ENCODE data around the gene CALR. TPM values are rescaled to one million over a fixed set of nuclear protein-coding genes. Genes with fewer than 3 reads are reported as not detected.
A peak's percentile ranks its signal among the peaks of the same experiment; 100 is the strongest.

CALR gene
- total and polyA plus RNA-seq, 10 donors: 150 to 828 (median 406) TPM

DNA sequence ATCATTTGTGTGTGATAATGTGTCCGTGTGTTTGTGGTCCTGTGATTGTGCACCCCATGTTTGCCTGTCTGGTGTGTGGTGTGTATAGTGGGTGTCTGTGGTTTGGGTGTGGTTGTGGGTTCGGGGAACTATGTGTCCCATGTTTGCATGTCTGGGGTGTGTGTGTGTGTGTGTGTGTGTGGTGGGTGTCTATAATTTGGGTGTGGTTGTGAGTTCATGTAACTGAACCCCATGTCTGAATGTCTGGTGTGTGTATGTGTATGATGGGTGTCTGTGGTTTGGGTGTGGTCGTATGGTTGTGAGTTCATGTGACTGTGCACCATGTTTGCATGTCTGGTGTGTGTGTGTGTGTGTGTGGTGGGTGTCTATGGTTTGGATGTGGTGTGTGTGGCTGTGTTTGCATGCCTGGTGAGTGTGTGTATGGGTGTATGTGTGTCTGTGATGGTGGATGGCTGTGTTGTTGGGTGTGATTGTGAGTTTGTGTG, 45.8 kb downstream of the CALR start:
- intact Hi-C loops (cut with DNase I; ENCODE audit: low total_unique reads): loop anchor here (10.0 kb wide), 1 partner anchor 51 kb away; no protein-coding TSS in a partner anchor
- no peak for TF ChIP-seq POLR2AphosphoS5 (IDR thresholded peaks at IDR 0.05)
- TF ChIP-seq, protein P1, sequence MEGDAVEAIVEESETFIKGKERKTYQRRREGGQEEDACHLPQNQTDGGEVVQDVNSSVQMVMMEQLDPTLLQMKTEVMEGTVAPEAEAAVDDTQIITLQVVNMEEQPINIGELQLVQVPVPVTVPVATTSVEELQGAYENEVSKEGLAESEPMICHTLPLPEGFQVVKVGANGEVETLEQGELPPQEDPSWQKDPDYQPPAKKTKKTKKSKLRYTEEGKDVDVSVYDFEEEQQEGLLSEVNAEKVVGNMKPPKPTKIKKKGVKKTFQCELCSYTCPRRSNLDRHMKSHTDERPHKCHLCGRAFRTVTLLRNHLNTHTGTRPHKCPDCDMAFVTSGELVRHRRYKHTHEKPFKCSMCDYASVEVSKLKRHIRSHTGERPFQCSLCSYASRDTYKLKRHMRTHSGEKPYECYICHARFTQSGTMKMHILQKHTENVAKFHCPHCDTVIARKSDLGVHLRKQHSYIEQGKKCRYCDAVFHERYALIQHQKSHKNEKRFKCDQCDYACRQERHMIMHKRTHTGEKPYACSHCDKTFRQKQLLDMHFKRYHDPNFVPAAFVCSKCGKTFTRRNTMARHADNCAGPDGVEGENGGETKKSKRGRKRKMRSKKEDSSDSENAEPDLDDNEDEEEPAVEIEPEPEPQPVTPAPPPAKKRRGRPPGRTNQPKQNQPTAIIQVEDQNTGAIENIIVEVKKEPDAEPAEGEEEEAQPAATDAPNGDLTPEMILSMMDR (IDR thresholded peaks at IDR 0.05 in 8 of 11, conservative IDR thresholded peaks at IDR 0.05 in 3 of 11): no peak
- TF ChIP-seq POLR2A (IDR thresholded peaks at IDR 0.05): no peak
- H3K4me1 ChIP-seq: peaks cover 0 to 34% (median 14%) of the 10 kb centered on the region in 6 donors
- H3K4me3 ChIP-seq: no peak overlapping the region
- no peak for DNase-seq
- peaks cover 0 to 47% (median 0%) of the 10 kb centered on the region in 7 donors for H3K27me3 ChIP-seq (replicated peaks in 1 of 7)
- no peaks in the 10 kb centered on the region for H3K36me3 ChIP-seq
- H3K9me3 ChIP-seq: no peaks in the 10 kb centered on the region
- no peak overlapping the region for H3K27ac ChIP-seq
- 68 to 81% (median 78%) methylated on average over 3 of the region's 3 CpGs for WGBS, 5 donors

DNA sequence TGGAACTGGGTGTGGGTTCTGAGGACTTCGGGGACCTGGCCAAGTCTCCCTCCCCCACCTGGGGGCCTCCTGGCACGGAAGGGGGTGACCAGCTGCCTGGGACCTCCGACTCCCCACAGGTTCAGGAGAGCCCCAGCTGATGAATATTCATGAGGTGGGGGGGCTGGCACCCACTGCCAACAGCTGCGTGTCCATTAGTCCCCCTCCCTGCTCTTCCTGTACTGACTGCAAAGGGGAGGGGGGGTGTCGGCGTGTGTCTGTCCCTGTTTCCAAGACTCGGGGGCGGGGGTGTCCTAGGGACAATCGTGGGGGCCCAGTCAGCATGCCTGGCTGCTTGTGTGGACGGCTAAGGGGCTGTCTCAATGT, 46.3 kb downstream of the CALR start:
- Histone ChIP-seq H3K27me3 (replicated peaks in 1 of 7) (peaks cover 0 to 47% (median 0%) of the 10 kb centered on the region in 7 donors), H3K9me3 (no peaks in the 10 kb centered on the region), H3K27ac (no peak overlapping the region), H3K4me1 (peaks cover 0 to 34% (median 14%) of the 10 kb centered on the region in 6 donors), H3K36me3 (no peaks in the 10 kb centered on the region), H3K4me3 (no peak overlapping the region)
- TF ChIP-seq, protein P1 (IDR thresholded peaks at IDR 0.05 in 8 of 11, conservative IDR thresholded peaks at IDR 0.05 in 3 of 11): no peak
- TF ChIP-seq POLR2A (IDR thresholded peaks at IDR 0.05) (no peak), POLR2AphosphoS5 (IDR thresholded peaks at IDR 0.05) (no peak)
- WGBS, 5 donors: 27 to 39% (median 35%) methylated on average over 7 to 10 of the region's 10 CpGs
- no peak for DNase-seq
- intact Hi-C loops (cut with DNase I; ENCODE audit: low total_unique reads): loop anchor here (10.0 kb wide), 1 partner anchor 50 kb away; no protein-coding TSS in a partner anchor

DNA sequence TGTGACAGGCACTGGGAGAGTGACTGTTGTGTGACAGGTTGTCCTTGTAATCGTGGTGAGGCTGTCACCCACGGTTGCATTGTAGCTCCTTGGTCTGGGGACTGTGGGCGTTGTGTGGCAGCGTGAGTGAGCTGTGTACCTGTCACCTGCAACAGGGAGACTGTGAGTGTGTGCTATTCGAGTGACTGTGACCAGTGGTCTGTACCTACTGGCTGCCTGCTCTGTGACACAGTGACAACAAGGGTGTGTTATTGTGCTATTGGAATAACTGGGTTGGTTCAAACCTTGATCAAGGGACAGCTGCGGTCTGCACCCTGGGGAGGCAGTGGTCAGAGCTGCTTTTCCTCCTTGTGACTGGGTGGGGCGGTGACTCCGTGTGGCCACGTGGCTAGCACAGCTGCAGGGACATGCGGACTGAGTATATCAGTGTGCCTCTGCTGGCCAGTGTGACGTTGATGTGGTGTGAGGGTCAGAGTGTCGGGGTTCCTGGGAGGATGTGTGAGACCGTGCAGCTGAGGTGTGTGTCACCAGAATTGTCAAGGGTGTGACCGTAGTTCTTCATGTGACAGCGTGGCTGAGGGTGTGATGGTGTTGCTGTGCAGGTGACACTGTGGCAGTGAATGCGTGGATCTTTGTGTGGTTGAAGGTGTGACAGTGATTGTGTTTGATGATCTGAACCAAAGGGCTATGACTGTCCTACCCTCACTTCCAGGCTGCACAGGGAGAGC, 46.8 kb downstream of the CALR start:
- TF ChIP-seq, protein P1 (IDR thresholded peaks at IDR 0.05 in 8 of 11, conservative IDR thresholded peaks at IDR 0.05 in 3 of 11): no peak
- peak in 2 of 3 donors; percentile 10 to 26 for TF ChIP-seq POLR2AphosphoS5 (IDR thresholded peaks at IDR 0.05)

DNA sequence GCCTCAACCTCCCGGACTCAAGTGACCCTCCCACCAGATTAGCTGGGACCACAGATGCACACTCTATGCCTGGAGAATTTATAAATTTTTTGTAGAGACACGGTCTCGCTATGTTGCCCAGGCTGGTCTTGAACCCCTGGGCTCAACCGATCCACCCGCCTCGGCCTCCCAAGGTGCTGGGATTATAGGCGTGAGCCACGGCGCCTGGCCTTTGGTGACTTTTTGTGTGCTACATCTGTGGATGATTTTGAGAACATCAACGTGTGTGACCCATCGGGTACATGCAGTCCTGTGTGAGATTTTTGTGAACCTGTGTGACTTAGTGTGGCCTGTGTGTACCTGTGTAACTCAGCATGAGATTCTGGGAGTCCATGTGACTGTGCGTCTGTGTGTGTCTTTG, 48.3 kb downstream of the CALR start:
- Histone ChIP-seq H3K4me1 (peaks cover 0 to 29% (median 14%) of the 10 kb centered on the region in 6 donors), H3K36me3 (no peaks in the 10 kb centered on the region), H3K27ac (no peak overlapping the region), H3K27me3 (replicated peaks in 1 of 7) (peaks cover 0 to 28% (median 0%) of the 10 kb centered on the region in 7 donors), H3K9me3 (no peaks in the 10 kb centered on the region), H3K4me3 (no peak overlapping the region)
- intact Hi-C loops (cut with DNase I; ENCODE audit: low total_unique reads): loop anchor here (10.0 kb wide), 1 partner anchor 48 kb away; no protein-coding TSS in a partner anchor
- WGBS, 5 donors: 92 to 98% (median 95%) methylated on average over 12 of the region's 12 CpGs
- DNase-seq: no peak
- TF ChIP-seq, protein P1 (IDR thresholded peaks at IDR 0.05 in 8 of 11, conservative IDR thresholded peaks at IDR 0.05 in 3 of 11): no peak
- TF ChIP-seq POLR2A (IDR thresholded peaks at IDR 0.05): no peak
- no peak for TF ChIP-seq POLR2AphosphoS5 (IDR thresholded peaks at IDR 0.05)

More for the DNA sequence above, 46.8 kb downstream of the CALR start:
- peaks cover 0 to 29% (median 14%) of the 10 kb centered on the region in 6 donors for H3K4me1 ChIP-seq
- intact Hi-C loops (cut with DNase I; ENCODE audit: low total_unique reads): loop anchor here (10.0 kb wide), 1 partner anchor 50 kb away; no protein-coding TSS in a partner anchor
- H3K4me3 ChIP-seq: no peak overlapping the region
- H3K27ac ChIP-seq: no peak overlapping the region
- WGBS, 5 donors: 42 to 61% (median 57%) methylated on average over 16 of the region's 16 CpGs
- no peaks in the 10 kb centered on the region for H3K36me3 ChIP-seq
- peaks cover 0 to 41% (median 0%) of the 10 kb centered on the region in 7 donors for H3K27me3 ChIP-seq (replicated peaks in 1 of 7)
- no peaks in the 10 kb centered on the region for H3K9me3 ChIP-seq
- DNase-seq: no peak

Data from spleen (tissue), 11 donors.